Osteoblast (primary cell): ENCODE measurements around the gene TENM3. TPM values are rescaled to one million over a fixed set of nuclear protein-coding genes. Genes with fewer than 3 reads are reported as not detected.

Source experiments
- DNase-seq: peaks from one replicate; pipeline ENCODE4 v3.0.0; 2011; ENCODE audit warnings: low spot score, mixed read lengths; ENCODE audit not compliant: insufficient read length; ENCODE audit errors: missing footprints
- H2AFZ ChIP-seq: 2 replicates; pipeline ENCODE4 v1.6.0; 2011; ENCODE audit warnings: mild to moderate bottlenecking, low read length
- H3K27ac ChIP-seq: 2 replicates; pipeline ENCODE4 v1.5.1; 2011; ENCODE audit warnings: mild to moderate bottlenecking, low read depth, low read length, moderate library complexity
- H3K27me3 ChIP-seq: 2 replicates; pipeline ENCODE4 v1.6.0; 2012; ENCODE audit warnings: mild to moderate bottlenecking, control low read depth, inconsistent platforms, low read length, moderate library complexity; ENCODE audit not compliant: insufficient read depth
- H3K36me3 ChIP-seq: 2 replicates; pipeline ENCODE4 v1.5.1; 2011; ENCODE audit warnings: mild to moderate bottlenecking, low read length, control low read depth, moderate library complexity; ENCODE audit not compliant: insufficient read depth
- H3K4me1 ChIP-seq: 2 replicates; pipeline ENCODE4 v1.5.1; 2011; ENCODE audit warnings: mild to moderate bottlenecking, low read length, control low read depth, moderate library complexity; ENCODE audit not compliant: insufficient read depth
- H3K4me2 ChIP-seq: 2 replicates; pipeline ENCODE4 v1.6.0; 2011; ENCODE audit warnings: mild to moderate bottlenecking, low read length; ENCODE audit not compliant: insufficient read depth
- H3K4me3 ChIP-seq: fragments of 200-600 bp; sonication (generic); 3 replicates; pipeline ENCODE4 v1.5.1; 2012; ENCODE audit warnings: mild to moderate bottlenecking, low read length, inconsistent platforms; ENCODE audit not compliant: insufficient read depth
- H3K79me2 ChIP-seq: 2 replicates; pipeline ENCODE4 v1.6.0; 2012; ENCODE audit warnings: mild to moderate bottlenecking, low read length, control low read depth, inconsistent platforms; ENCODE audit not compliant: insufficient read depth
- H3K9me3 ChIP-seq: 2 replicates; pipeline ENCODE4 v1.5.1; 2011; ENCODE audit warnings: low read depth, low read length, control low read depth
- H4K20me1 ChIP-seq: 2 replicates; pipeline ENCODE4 v1.6.0; 2012; ENCODE audit warnings: mild to moderate bottlenecking, low read length, control low read depth; ENCODE audit not compliant: insufficient read depth
- total RNA-seq: library from RNA; depleted of rRNA; stranded (reverse); fragments of >200 nt; gene quantifications from 2 replicates; pipeline ENCODE4 v1.2.3, GENCODE V29; 2012
- TF ChIP-seq, protein P1 (sequence below): IDR thresholded peaks from 2 replicates; pipeline ENCODE4 v1.5.1; 2011; ENCODE audit warnings: mild to moderate bottlenecking, low read depth, low read length, moderate library complexity; ENCODE audit errors: extremely low read depth

TENM3 gene
- total RNA-seq, 1 donor = 59.0 TPM

DNA sequence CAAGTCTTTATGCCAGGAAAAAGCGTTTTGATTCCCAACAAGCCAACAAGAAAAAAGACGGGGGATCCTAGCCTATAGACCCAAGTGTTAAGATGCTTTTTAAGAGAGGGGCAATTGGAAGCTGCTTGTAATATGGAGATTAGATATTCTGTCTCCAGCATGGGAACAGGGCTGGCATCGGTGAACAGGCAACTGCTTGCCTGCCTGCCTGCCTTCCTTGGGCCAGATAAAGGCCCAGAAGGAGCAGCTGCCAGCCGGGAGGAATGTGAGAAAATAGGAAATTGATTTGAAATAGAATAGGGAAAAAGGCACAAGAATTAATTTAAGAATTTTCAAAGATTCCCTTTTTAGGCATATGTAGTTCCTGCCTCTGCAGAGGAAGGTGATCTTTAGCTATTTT is 192.2 kb downstream of the TENM3 start:
- Histone ChIP-seq H2AFZ (no peak overlapping the region), H3K79me2 (no peaks in the 10 kb centered on the region), H3K36me3 (no peaks in the 10 kb centered on the region), H3K9me3 (no peaks in the 10 kb centered on the region), H4K20me1 (no peaks in the 10 kb centered on the region), H3K4me1 (no peaks in the 10 kb centered on the region), H3K4me3 (no peak overlapping the region), H3K4me2 (no peak overlapping the region), H3K27me3 (no peaks in the 10 kb centered on the region), H3K27ac (no peak overlapping the region)
- TF ChIP-seq, protein P1, sequence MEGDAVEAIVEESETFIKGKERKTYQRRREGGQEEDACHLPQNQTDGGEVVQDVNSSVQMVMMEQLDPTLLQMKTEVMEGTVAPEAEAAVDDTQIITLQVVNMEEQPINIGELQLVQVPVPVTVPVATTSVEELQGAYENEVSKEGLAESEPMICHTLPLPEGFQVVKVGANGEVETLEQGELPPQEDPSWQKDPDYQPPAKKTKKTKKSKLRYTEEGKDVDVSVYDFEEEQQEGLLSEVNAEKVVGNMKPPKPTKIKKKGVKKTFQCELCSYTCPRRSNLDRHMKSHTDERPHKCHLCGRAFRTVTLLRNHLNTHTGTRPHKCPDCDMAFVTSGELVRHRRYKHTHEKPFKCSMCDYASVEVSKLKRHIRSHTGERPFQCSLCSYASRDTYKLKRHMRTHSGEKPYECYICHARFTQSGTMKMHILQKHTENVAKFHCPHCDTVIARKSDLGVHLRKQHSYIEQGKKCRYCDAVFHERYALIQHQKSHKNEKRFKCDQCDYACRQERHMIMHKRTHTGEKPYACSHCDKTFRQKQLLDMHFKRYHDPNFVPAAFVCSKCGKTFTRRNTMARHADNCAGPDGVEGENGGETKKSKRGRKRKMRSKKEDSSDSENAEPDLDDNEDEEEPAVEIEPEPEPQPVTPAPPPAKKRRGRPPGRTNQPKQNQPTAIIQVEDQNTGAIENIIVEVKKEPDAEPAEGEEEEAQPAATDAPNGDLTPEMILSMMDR = no peak
- DNase-seq = peak; percentile 68

DNA sequence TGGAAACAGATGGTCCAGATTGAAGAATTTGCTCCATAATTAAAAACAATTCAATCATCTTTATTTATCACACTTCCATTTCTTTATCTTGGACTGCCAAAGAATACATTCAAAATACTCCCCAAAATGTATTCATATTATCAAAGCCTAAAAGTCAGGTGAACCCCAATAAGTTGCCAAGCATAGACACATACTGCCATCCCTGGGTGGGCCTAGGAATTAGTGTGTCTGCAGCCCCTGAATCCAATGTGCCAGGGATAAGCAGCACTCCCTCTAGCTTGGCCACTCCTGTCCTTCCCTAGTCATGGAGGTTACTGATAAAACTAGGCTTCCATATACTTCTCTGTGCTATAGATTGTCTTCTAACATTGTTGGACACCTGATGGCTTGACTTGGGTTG is 199.9 kb downstream of the TENM3 start:
- no peak overlapping the region for H3K4me2 ChIP-seq
- no peak overlapping the region for H3K27ac ChIP-seq
- no peaks in the 10 kb centered on the region for H3K9me3 ChIP-seq
- H3K79me2 ChIP-seq = no peaks in the 10 kb centered on the region
- DNase-seq = no peak
- H2AFZ ChIP-seq = no peak overlapping the region
- peaks cover 6% of the 10 kb centered on the region for H3K27me3 ChIP-seq
- peaks cover 3% of the 10 kb centered on the region for H3K4me1 ChIP-seq
- H3K36me3 ChIP-seq = no peaks in the 10 kb centered on the region
- H4K20me1 ChIP-seq = no peaks in the 10 kb centered on the region
- no peak overlapping the region for H3K4me3 ChIP-seq
- TF ChIP-seq, protein P1 = no peak

DNA sequence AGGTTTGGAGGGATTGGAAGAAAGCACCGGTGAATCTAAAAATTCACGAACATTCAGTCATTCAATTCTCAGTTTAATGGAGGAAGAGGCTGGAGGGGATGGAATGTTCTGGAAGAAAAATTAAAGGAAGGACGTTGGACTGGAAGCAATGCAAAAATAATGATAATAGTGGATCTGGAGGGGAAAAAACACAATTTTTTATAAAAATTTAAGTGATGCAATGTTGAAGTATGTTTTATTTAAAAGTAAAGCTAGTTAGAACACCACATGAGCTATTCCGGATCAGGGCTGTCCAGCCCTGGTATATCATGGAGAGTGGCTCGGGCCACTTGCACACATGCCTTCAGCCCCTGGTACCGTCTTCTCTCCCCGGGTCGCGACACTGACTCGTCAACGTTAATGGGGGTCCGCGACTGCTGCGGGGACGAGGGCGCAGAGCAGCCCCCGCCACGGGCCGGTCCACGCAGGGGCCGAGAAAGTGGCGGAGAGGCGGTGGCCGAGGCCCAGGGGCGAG is 204.6 kb downstream of the TENM3 start:
- DNase-seq = peak; percentile 85
- Histone ChIP-seq H3K27me3 (peaks cover 12% of the 10 kb centered on the region), H4K20me1 (no peaks in the 10 kb centered on the region)

More for the DNA sequence above, 204.6 kb downstream of the TENM3 start:
- peak overlapping the region; percentile 90 for H2AFZ ChIP-seq
- no peak overlapping the region for H3K27ac ChIP-seq
- no peaks in the 10 kb centered on the region for H3K36me3 ChIP-seq
- no peaks in the 10 kb centered on the region for H3K79me2 ChIP-seq
- peak overlapping the region; percentile 88 for H3K4me2 ChIP-seq
- no peaks in the 10 kb centered on the region for H3K9me3 ChIP-seq
- TF ChIP-seq, protein P1 = no peak
- peaks cover 9% of the 10 kb centered on the region for H3K4me1 ChIP-seq
- H3K4me3 ChIP-seq = peak overlapping the region; percentile 82
